Mucosa of descending colon (tissue), 3 donors: ENCODE measurements around the gene COA6. TPM values are rescaled to one million over a fixed set of nuclear protein-coding genes. Genes with fewer than 3 reads are reported as not detected.
"Not testable (repeated sequence)": the region's sequence is repeated elsewhere in the genome, so short reads cannot be mapped to it uniquely, and the experiment has no call there.

Source experiments
- ATAC-seq: fragments of 200-7000 bp; cut with Tn5 transposase; one replicate; pipeline ENCODE4 v1.9.1; 2020; ENCODE audit warnings: mild to moderate bottlenecking, moderate library complexity
- DNase-seq, 3 donors: peaks; one replicate each; pipeline ENCODE4 v3.0.0-alpha.2; 2020
- H3K36me3 ChIP-seq: fragments of 200-600 bp; one replicate; pipeline ENCODE4 v1.8.0; 2021; ENCODE audit warnings: low read depth, mild to moderate bottlenecking
- H3K4me1 ChIP-seq: fragments of 200-600 bp; one replicate; pipeline ENCODE4 v1.8.0; 2021; ENCODE audit warnings: low read depth, mild to moderate bottlenecking
- H3K4me3 ChIP-seq: fragments of 200-600 bp; one replicate; pipeline ENCODE4 v1.8.0; 2021; ENCODE audit warnings: mild to moderate bottlenecking
- H3K9me3 ChIP-seq: fragments of 200-600 bp; one replicate; pipeline ENCODE4 v1.8.0; 2021; ENCODE audit warnings: mild to moderate bottlenecking
- CTCF ChIP-seq: fragments of 200-600 bp; IDR thresholded peaks from one replicate; pipeline ENCODE4 v1.8.0; 2022; ENCODE audit warnings: antibody characterized with exemption, mild to moderate bottlenecking
- intact Hi-C, 2 donors: fragments of 100-400 bp; cut with DNase I in 1 of 2; cut with micrococcal nuclease in 1 of 2; formaldehyde crosslinking; loops; one replicate each; pipeline versions ENCODE4 v1.11.0 to v1.11.1; 2022; cut with DNase I, micrococcal nuclease
- total RNA-seq, 3 donors: library from RNA; stranded (reverse); fragmentation: NEBNext Ultra II Directional in 2 of 3; extraction: Animal tissue kit (Norgen Biotek cat#: 25700) in 2 of 3; gene quantifications; one replicate each; pipeline versions ENCODE4 v1.2.1 to v1.2.4, GENCODE V29; 2021 to 2023
- donor health status: DM: no; HTN: no; CAD: no; lungs with moderate emphysema.
- donor health status: DM: no; HTN: no; CAD: no.
- donor health status: DM: no; HTN: yes; CAD: no.

Gene COA6
- total RNA-seq, 3 donors from 2014 or later = 29.6 to 33.1 (median 29.8) TPM

DNA sequence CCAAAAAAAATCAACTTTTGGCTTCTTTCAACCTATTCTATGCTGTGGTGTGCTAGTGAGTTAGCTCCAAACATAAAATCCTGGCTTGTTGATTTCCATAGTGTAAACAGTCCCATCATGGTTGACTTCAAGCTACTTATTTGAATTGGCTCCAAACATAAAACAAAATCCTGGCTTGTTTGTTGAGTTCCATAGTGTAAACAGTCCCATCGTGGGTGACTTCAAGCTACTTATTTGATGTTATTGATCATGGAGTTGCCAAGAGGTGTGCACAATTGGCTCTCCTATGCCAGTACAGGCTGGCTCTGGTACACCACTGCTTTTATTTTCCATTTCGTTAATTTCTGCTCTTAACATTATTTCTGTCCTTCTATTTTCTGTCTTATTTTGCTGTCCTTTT, 1.8 kb upstream of the COA6 start:
- no peak overlapping the region for H3K4me3 ChIP-seq
- peaks cover 14% of the 10 kb centered on the region for H3K4me1 ChIP-seq
- no peak for TF ChIP-seq CTCF
- intact Hi-C loops = no loop called here
- no peaks in the 10 kb centered on the region for H3K9me3 ChIP-seq
- H3K36me3 ChIP-seq = no peaks in the 10 kb centered on the region
- DNase-seq (no peak), ATAC-seq (no peak)

DNA sequence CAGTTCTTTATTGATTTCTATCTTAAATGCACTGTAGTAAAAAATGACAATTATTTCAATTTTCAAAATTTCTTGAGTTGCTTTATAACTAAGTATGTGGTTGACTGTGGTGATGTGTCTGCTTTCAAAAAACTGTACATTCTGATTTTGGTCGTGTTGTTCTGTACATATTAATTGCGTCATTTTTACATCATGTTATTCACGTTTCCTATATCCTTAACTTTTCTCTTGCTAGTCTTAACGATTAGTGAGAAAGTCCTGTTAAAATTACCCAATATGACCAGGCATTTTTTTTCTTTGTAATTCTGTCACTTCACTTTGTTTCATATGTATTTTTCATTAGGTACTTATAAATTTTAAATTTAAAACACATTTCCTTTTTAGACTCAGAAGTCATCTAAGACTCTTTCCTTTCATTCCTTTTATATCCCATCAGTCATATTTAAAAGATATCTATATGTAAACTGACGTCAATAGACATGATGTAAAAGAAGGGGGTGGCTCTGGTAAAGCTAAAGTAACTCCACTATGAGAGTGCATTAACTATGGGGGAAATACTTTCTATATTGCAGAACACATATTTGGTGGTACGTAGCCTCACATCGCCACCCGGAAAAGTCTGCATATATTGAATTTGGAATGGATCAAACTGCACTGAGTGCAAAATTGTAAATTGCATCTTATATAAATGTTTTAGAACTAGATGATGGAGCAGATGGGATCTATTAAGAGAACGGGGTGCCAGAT, 1.1 kb upstream of the COA6 start:
- no peak overlapping the region for H3K4me3 ChIP-seq
- no peaks in the 10 kb centered on the region for H3K36me3 ChIP-seq
- DNase-seq (no peak), ATAC-seq (no peak)
- no peak for TF ChIP-seq CTCF
- H3K4me1 ChIP-seq = peaks cover 14% of the 10 kb centered on the region
- H3K9me3 ChIP-seq = no peaks in the 10 kb centered on the region
- intact Hi-C loops = no loop called here

- H3K4me3 ChIP-seq = peak overlapping the region; percentile 84
- no peaks in the 10 kb centered on the region for H3K9me3 ChIP-seq
- H3K4me1 ChIP-seq = peaks cover 14% of the 10 kb centered on the region
- H3K36me3 ChIP-seq = no peaks in the 10 kb centered on the region
- DNase-seq = no peak
- peak; percentile 23 for ATAC-seq
- TF ChIP-seq CTCF = no peak
- intact Hi-C loops = no loop called here
Measured at GRCh38 chr1:234373959-234374254, 651 bp downstream of the COA6 start.

- no peaks in the 10 kb centered on the region for H3K9me3 ChIP-seq
- H3K36me3 ChIP-seq = no peaks in the 10 kb centered on the region
- ATAC-seq (no peak), DNase-seq (no peak)
- intact Hi-C loops = no loop called here
- TF ChIP-seq CTCF = no peak
- peaks cover 14% of the 10 kb centered on the region for H3K4me1 ChIP-seq
- no peak overlapping the region for H3K4me3 ChIP-seq
Measured at GRCh38 chr1:234375672-234376071, 2.4 kb downstream of the COA6 start.

GRCh38 chr1:234379591-234380109, 6.4 kb downstream of the COA6 start:
- H3K36me3 ChIP-seq, DNase-seq, H3K4me1 ChIP-seq, H3K4me3 ChIP-seq, intact Hi-C loops, H3K9me3 ChIP-seq, ATAC-seq: not testable (repeated sequence)

DNA sequence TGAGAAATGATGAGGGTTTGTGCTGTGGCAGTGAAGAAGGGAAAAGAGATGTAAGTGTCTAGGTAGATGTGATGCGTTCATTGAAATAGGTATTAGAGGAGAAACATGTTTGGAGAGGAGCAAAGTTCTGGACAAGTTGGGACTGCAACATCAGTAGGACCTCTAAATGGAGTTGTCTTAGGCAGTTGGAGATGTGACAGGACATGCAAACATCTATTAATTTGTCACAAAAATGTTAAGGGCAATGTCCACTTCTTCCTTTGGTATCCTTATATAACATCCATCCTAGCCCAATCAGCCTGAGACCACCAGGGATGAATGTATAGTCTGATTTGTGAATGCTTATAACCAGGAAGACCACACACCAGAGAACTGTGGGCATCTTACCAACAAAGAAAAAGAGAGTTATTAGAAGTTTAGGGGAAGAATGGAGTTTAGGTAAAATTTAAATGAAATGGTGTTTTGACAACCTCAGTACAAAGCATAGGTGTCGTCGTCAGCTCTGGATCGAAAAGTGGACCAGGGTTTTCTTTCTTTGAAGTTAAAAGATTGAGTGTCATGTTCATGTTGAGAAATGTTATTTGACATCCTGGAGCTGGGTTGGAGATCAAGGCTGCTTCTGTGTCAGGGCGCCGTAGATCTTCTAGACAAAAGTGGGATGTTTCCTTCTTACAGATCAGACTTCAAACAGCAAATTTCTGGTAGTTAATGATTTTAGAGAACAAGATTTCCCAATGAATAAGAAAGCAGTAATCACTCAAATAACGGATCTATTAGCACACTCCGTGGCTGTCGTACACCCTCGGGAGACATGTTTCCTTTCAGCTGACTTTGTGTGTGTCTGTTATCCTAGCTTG, 8.7 kb downstream of the COA6 start:
- Histone ChIP-seq H3K4me1 (no peaks in the 10 kb centered on the region), H3K9me3 (no peaks in the 10 kb centered on the region), H3K36me3 (no peaks in the 10 kb centered on the region), H3K4me3 (no peak overlapping the region)
- intact Hi-C loops = no loop called here
- no peak for DNase-seq
- TF ChIP-seq CTCF = no peak
- no peak for ATAC-seq
